CD4-positive, alpha-beta memory T cell (primary cell): ENCODE data around the gene KRT33B. TPM values are rescaled to one million over a fixed set of nuclear protein-coding genes. Genes with fewer than 3 reads are reported as not detected.
A peak's percentile ranks its signal among the peaks of the same experiment; 100 is the strongest.

Experiments used
- CTCF ChIA-PET: fragments of 350-600 bp; sonication (Branson Sonifier 250); formaldehyde crosslinking; loops from one replicate; lab custom pipeline; 2021; ENCODE audit warnings: inconsistent platforms; ENCODE audit not compliant: partially characterized antibody; lab: Charles Lee
- POLR2A ChIA-PET: fragments of 350-600 bp; sonication (Branson Sonifier 250); formaldehyde crosslinking; loops from one replicate; lab custom pipeline; 2021; ENCODE audit not compliant: partially characterized antibody; lab: Charles Lee
- DNase-seq, 5 donors: peaks; one replicate each; pipeline versions ENCODE4 v3.0.0 to v3.0.0-alpha.2; 2020 to 2022; ENCODE audit warnings: mixed read lengths in 1 of 5
- H3K27ac ChIP-seq: one replicate; pipeline ENCODE4 v1.7.0; 2013; ENCODE audit warnings: low read depth, low read length
- H3K27me3 ChIP-seq: 2 replicates; pipeline ENCODE4 v1.7.0; 2013; ENCODE audit warnings: mild to moderate bottlenecking, low read length, moderate library complexity; ENCODE audit not compliant: insufficient read depth
- H3K36me3 ChIP-seq: 2 replicates; pipeline ENCODE4 v1.7.0; 2013; ENCODE audit warnings: mild to moderate bottlenecking, low read length, moderate library complexity; ENCODE audit not compliant: insufficient read depth
- H3K4me1 ChIP-seq: 2 replicates; pipeline ENCODE4 v1.7.0; 2013; ENCODE audit warnings: mild to moderate bottlenecking, low read length, moderate library complexity; ENCODE audit not compliant: insufficient read depth
- H3K4me3 ChIP-seq, 2 donors: one replicate each; pipeline ENCODE4 v1.7.0; 2013; ENCODE audit warnings: low read length in 2 of 2, mild to moderate bottlenecking in 1 of 2
- H3K9me3 ChIP-seq, 2 donors: one replicate each; pipeline ENCODE4 v1.7.0; 2013; ENCODE audit warnings: low read length in 2 of 2, control low read depth in 1 of 2; ENCODE audit not compliant: control insufficient read depth in 1 of 2
- H3K27ac Mint-ChIP-seq, 7 donors: one replicate each; pipeline ENCODE4 v1.8.0; 2020 to 2021; ENCODE audit warnings: mixed read lengths in 7 of 7, mild to moderate bottlenecking in 6 of 7, inconsistent platforms in 3 of 7, moderate library complexity in 3 of 7
- H3K27me3 Mint-ChIP-seq, 2 donors: one replicate each; pipeline ENCODE4 v1.8.0; 2020 to 2021; ENCODE audit warnings: mixed read lengths in 2 of 2
- H3K36me3 Mint-ChIP-seq, 2 donors: one replicate each; pipeline ENCODE4 v1.8.0; 2020 to 2021; ENCODE audit warnings: mixed read lengths in 2 of 2, inconsistent platforms in 1 of 2, mild to moderate bottlenecking in 1 of 2
- H3K4me1 Mint-ChIP-seq, 4 donors: one replicate each; pipeline ENCODE4 v1.8.0; 2020 to 2021; ENCODE audit warnings: mixed read lengths in 4 of 4, mild to moderate bottlenecking in 1 of 4
- H3K4me3 Mint-ChIP-seq, 8 donors: one replicate each; pipeline ENCODE4 v1.8.0; 2020 to 2021; ENCODE audit warnings: mixed read lengths in 8 of 8, mild to moderate bottlenecking in 7 of 8, moderate library complexity in 6 of 8, inconsistent platforms in 3 of 8
- H3K9me3 Mint-ChIP-seq, 8 donors: one replicate each; pipeline ENCODE4 v1.8.0; 2020 to 2021; ENCODE audit warnings: mixed read lengths in 8 of 8, mild to moderate bottlenecking in 5 of 8, inconsistent platforms in 3 of 8, moderate library complexity in 1 of 8
- intact Hi-C: fragments of 100-400 bp; cut with micrococcal nuclease; formaldehyde crosslinking; loops from one replicate; pipeline ENCODE4 v1.15.1; 2023
- polyA plus RNA-seq, 2 donors: library from polyadenylated mRNA; unstranded; fragments of 300-500 nt; fragmentation: Illumina TruSeq; gene quantifications; one replicate each; pipeline ENCODE4 v1.2.3, GENCODE V29; 2021
- total RNA-seq, 2 experiments: library from RNA; stranded (reverse); gene quantifications; one replicate each; pipeline ENCODE4 v1.2.3, GENCODE V29; 2021

Gene KRT33B
- total and polyA plus RNA-seq, 4 experiments from 2014 or later: not detected

DNA sequence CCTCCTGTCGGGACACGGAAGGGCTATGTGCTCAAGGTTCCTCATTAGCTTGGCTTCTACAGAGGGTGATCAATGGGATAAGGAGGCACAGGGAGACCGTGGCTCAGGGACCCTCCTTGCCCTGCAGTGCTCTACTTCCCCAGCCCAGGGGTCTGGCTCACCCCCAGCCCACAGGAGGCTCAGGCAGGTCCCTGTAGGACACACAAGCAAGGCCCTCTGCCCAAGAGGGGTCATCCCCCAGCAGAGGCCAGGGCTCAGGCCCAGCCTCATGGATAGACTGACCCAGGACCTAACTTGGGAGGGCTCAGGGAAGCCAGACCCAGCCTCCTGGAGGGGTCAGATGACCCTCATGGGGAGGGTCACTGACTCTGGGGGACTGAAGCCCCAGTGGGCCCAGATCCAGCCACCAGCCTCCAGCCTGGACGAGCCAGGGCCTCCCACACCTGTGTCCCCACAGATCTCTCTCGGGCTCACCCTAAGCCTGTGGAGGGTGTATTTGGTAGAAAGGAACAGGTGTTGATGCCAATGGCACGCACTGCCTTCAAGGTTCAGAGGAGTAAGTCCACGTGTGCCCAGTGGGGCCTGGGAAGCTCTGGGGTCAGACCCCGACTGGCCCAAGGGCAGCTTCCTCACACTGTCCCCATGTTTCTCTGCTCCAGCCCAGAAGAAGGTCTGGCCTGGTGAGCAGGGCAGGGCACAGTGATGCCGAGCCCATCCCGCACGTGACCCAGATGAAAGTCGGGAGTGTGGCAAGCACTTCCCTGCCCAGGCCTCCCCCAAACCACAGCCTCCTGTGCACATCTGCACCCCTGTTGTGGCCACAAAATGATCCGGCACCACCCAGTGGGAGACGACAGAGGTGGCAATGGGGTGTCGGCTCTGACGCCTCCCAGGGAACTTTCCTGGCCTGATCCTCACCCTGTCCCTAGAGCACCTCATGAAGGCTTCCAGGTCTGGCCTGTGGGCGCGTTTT is 43.2 kb downstream of the KRT33B start:
- Mint-ChIP-seq H3K27me3 (no peaks in the 10 kb centered on the region), H3K4me1 (peaks cover 27 to 73% (median 47%) of the 10 kb centered on the region in 4 donors), H3K4me3 (peak overlapping the region in 7 of 8 donors; percentile 21 to 70 (median 51)), H3K9me3 (no peaks in the 10 kb centered on the region), H3K36me3 (no peaks in the 10 kb centered on the region), H3K27ac (peak overlapping the region; percentile 51 to 88 (median 74))
- Histone ChIP-seq H3K27ac (no peak overlapping the region), H3K4me1 (peaks cover 76% of the 10 kb centered on the region), H3K4me3 (no peak overlapping the region), H3K36me3 (no peaks in the 10 kb centered on the region), H3K9me3 (no peaks in the 10 kb centered on the region), H3K27me3 (no peaks in the 10 kb centered on the region)
- peak; percentile 55 to 69 (median 65) for DNase-seq
- intact Hi-C loops: no loop called here
- ChIA-PET CTCF (no interaction called here), POLR2A (no interaction called here)

DNA sequence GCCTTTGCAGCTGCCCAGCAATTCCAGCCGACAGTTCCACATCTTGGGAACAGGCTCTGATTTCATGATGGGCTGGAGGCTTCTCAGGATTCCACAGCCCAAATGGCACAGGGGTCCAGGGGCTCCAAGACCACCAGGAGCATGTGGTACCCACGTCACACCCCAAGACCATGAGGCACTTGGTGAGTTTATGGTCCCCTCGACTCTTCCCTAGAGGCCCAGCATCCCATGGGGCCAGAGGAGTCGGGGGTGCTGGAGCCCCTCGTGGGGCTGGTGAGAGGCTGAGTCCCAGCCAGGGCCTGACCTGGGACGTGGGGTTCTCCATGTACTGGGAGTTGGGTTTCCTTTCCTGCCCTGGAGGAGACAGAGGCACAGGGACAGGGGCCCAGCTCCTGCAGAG is 44.0 kb downstream of the KRT33B start:
- Histone ChIP-seq H3K4me1 (peaks cover 76% of the 10 kb centered on the region), H3K27me3 (no peaks in the 10 kb centered on the region), H3K4me3 (no peak overlapping the region), H3K36me3 (no peaks in the 10 kb centered on the region), H3K27ac (no peak overlapping the region), H3K9me3 (no peaks in the 10 kb centered on the region)
- Mint-ChIP-seq H3K9me3 (peaks cover 0 to 4% (median 0%) of the 10 kb centered on the region in 8 donors), H3K4me1 (peaks cover 25 to 74% (median 50%) of the 10 kb centered on the region in 4 donors), H3K36me3 (no peaks in the 10 kb centered on the region), H3K27me3 (no peaks in the 10 kb centered on the region), H3K27ac (peak overlapping the region in 3 of 7 donors; percentile 65 to 84 (median 80)), H3K4me3 (peak overlapping the region in 1 of 8 donors; percentile 46)
- ChIA-PET POLR2A (no interaction called here), CTCF (no interaction called here)
- DNase-seq: no peak
- intact Hi-C loops: no loop called here

GRCh38 chr17:41325126-41325525 is 44.5 kb downstream of the KRT33B start:
- DNase-seq: no peak
- H3K9me3 ChIP-seq: no peaks in the 10 kb centered on the region
- CTCF ChIA-PET: no interaction called here
- Mint-ChIP-seq H3K36me3 (no peaks in the 10 kb centered on the region), H3K27ac (peak overlapping the region in 2 of 7 donors; percentile 52 to 83), H3K9me3 (peaks cover 0 to 7% (median 0%) of the 10 kb centered on the region in 8 donors), H3K4me3 (peak overlapping the region in 1 of 8 donors; percentile 15), H3K27me3 (no peaks in the 10 kb centered on the region), H3K4me1 (peaks cover 25 to 76% (median 52%) of the 10 kb centered on the region in 4 donors)
- no peak overlapping the region for H3K4me3 ChIP-seq
- POLR2A ChIA-PET: no interaction called here
- intact Hi-C loops: no loop called here
- H3K36me3 ChIP-seq: no peaks in the 10 kb centered on the region
- H3K4me1 ChIP-seq: peaks cover 76% of the 10 kb centered on the region
- no peaks in the 10 kb centered on the region for H3K27me3 ChIP-seq
- H3K27ac ChIP-seq: no peak overlapping the region

GRCh38 chr17:41324180-41325075 is 45.2 kb downstream of the KRT33B start:
- no peaks in the 10 kb centered on the region for H3K27me3 ChIP-seq
- H3K36me3 ChIP-seq: no peaks in the 10 kb centered on the region
- Mint-ChIP-seq H3K27ac (peak overlapping the region; percentile 7 to 92 (median 77)), H3K27me3 (no peaks in the 10 kb centered on the region), H3K9me3 (peaks cover 0 to 14% (median 5%) of the 10 kb centered on the region in 8 donors), H3K4me3 (peak overlapping the region in 2 of 8 donors; percentile 35 to 46), H3K4me1 (peaks cover 25 to 72% (median 52%) of the 10 kb centered on the region in 4 donors), H3K36me3 (no peaks in the 10 kb centered on the region)
- H3K27ac ChIP-seq: no peak overlapping the region
- ChIA-PET CTCF (interaction anchor here (1.1 to 5.2 kb wide), 6 partner anchors 10 to 361 kb away, joined by 3 to 55 read pairs (median 25); partner anchors contain the start of gene KRTAP16-1), POLR2A (interaction anchor here (0.6 to 6.7 kb wide), 3 partner anchors 15 to 18 kb away, joined by 3 to 59 read pairs (median 6); partner anchors contain the start of gene KRTAP16-1)
- no peak for DNase-seq
- intact Hi-C loops: loop anchor here (5.0 kb wide), 4 partner anchors 173 to 522 kb away; partner anchors contain the start of gene KRTAP4-16
- H3K4me3 ChIP-seq: no peak overlapping the region
- H3K9me3 ChIP-seq: no peaks in the 10 kb centered on the region
- H3K4me1 ChIP-seq: peaks cover 74% of the 10 kb centered on the region

DNA sequence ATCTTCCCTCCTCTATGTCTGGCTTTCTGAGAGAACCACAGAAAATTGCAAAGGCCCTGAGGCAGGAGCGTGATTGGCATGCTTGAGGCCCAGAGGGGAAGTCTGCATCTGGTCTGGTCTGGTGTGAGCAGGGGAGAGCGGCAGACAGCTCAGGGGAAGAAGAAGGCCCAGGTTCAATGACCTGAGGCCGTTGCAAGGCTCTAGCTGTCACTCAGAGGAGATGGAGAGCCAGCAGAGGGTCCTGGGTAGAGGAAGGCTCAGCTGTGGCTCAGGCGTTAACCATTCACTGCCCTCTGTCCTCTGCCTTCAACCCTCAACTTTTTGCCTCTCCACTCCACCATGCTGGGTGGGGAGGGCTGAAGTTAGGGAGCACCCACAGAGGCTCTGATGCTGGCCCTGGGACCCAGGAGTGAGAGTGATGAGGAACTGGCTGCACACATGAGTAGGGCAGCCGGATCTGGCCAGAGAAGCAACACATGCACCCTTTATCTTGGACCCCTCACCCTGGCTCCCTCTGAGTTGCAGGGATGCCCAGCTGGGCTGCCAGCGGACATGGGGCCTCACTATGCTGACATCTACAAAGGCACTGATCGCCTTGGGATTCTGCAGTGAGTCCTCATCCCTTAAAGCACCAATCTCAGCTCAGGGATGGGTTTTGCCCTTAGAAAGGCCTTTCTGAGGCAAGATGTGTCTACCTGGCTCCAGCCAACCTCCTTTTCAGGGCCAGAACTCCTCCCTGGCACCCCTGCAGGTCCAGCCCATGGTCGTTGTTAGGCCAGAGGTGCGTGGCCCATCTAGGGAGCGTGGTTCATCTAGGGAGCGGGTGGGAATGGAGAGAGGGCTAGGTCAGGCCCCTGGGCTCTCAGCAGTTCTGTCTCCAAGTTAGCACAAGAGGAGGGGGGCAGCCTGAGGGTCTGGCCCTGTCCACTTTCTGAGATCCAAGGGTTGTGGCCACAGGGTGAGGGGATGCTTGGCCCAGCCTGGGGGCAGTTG is 46.4 kb downstream of the KRT33B start:
- POLR2A ChIA-PET: interaction anchor here (0.8 to 6.7 kb wide), 13 partner anchors 9 to 366 kb away, joined by 3 to 59 read pairs (median 4); partner anchors contain the start of gene KRTAP16-1
- no peaks in the 10 kb centered on the region for H3K36me3 ChIP-seq
- no peak overlapping the region for H3K27ac ChIP-seq
- H3K27ac Mint-ChIP-seq: peak overlapping the region; percentile 85 to 92 (median 85)
- intact Hi-C loops: loop anchor here (2.0 to 5.0 kb wide), 8 partner anchors 16 to 521 kb away; partner anchors contain the start of gene KRTAP4-16
- H3K9me3 Mint-ChIP-seq: peaks cover 0 to 20% (median 6%) of the 10 kb centered on the region in 8 donors
- peaks cover 2 to 3% of the 10 kb centered on the region in 2 donors for H3K36me3 Mint-ChIP-seq
- CTCF ChIA-PET: interaction anchor here (0.8 to 5.2 kb wide), 63 partner anchors 8 to 467 kb away, joined by 3 to 55 read pairs (median 4); partner anchors contain the start of genes KRT36, KRTAP16-1, KRTAP29-1 and KRTAP4-11
- no peak for DNase-seq
- H3K4me1 Mint-ChIP-seq: peaks cover 25 to 63% (median 47%) of the 10 kb centered on the region in 4 donors
- H3K9me3 ChIP-seq: no peaks in the 10 kb centered on the region
- H3K4me1 ChIP-seq: peaks cover 61% of the 10 kb centered on the region
- no peaks in the 10 kb centered on the region for H3K27me3 ChIP-seq
- H3K4me3 Mint-ChIP-seq: peak overlapping the region in 2 of 8 donors; percentile 26 to 38
- no peaks in the 10 kb centered on the region for H3K27me3 Mint-ChIP-seq
- no peak overlapping the region for H3K4me3 ChIP-seq
